Endometrial microvascular endothelial cells (primary cell): ENCODE results near the gene PRSS58. TPM values are rescaled to one million over a fixed set of nuclear protein-coding genes. Genes with fewer than 3 reads are reported as not detected.

ENCODE experiments used
- in situ Hi-C: cut with HindIII; loops from 2 replicates; pipeline ENCODE4 v1.10.0; 2017; ENCODE audit warnings: low sequenced_read_pairs, low pct_unique_long_range_greater_than_20kb; ENCODE audit errors: inconsistent ontology term
- total RNA-seq: library from RNA; depleted of rRNA; stranded (reverse); fragments of >200 nt; gene quantifications from one replicate; pipeline ENCODE4 v1.2.3, GENCODE V29; 2015; ENCODE audit errors: inconsistent ontology term

The PRSS58 gene
- total RNA-seq, 1 donor from 2014 or later: not detected

- in situ Hi-C loops: no loop called here
Observed at GRCh38 chr7:142240546-142240945, 17.3 kb downstream of the PRSS58 start.

- in situ Hi-C loops: no loop called here
Observed at GRCh38 chr7:142231716-142232115, 26.1 kb downstream of the PRSS58 start.

GRCh38 chr7:142228537-142229104 lies 29.2 kb downstream of the PRSS58 start:
- in situ Hi-C loops: no loop called here

Other genes with a start within 250 kb of the PRSS58 start
- gene MGAM2, start 146.3 kb downstream of the PRSS58 start, total RNA-seq: not detected